Measurements from ENCODE around the gene VPS26C.
A peak's percentile ranks its signal among the peaks of the same experiment; 100 is the strongest.
"Not testable (repeated sequence)": the region's sequence is repeated elsewhere in the genome, so short reads cannot be mapped to it uniquely, and the experiment has no call there.

Gene VPS26C

GRCh38 chr21:37267269-37268185 lies at the start of gene VPS26C:
Gene VPS26C (minus strand): TSS chr21:37267334. CDS start chr21:37267294, 40 bp downstream.
- TF ChIP-seq CTCF (IDR thresholded peaks at IDR 0.05; ENCODE audit: insufficient read depth, low read depth, low read length, missing control alignments) = no peak
- DNase-seq (ENCODE audit: low read depth) = peak; percentile 100

GRCh38 chr21:37316072-37316471 lies 48.9 kb upstream of the VPS26C start:
- not testable (repeated sequence) for H3K4me3 ChIP-seq (ENCODE audit: low read length); DNase-seq (ENCODE audit: low read depth)

More at GRCh38 chr21:37267269-37268185, at the start of gene VPS26C:
- H3K4me3 ChIP-seq (ENCODE audit: low read length) = peak within 1 kb of the TSS; percentile 68

GRCh38 chr21:37300114-37300751 lies 33.1 kb upstream of the VPS26C start:
- no peak overlapping the region for H3K4me3 ChIP-seq (ENCODE audit: low read length)
- no peak for TF ChIP-seq CTCF (IDR thresholded peaks at IDR 0.05; ENCODE audit: insufficient read depth, low read depth, low read length, missing control alignments)
- no peak for DNase-seq (ENCODE audit: low read depth)

- TF ChIP-seq CTCF (IDR thresholded peaks at IDR 0.05; ENCODE audit: insufficient read depth, low read depth, low read length, missing control alignments) = no peak
- no peak for DNase-seq (ENCODE audit: low read depth)
- H3K4me3 ChIP-seq (ENCODE audit: low read length) = no peak overlapping the region
These were observed 30.2 kb upstream of the VPS26C start for GRCh38 chr21:37297364-37297763.

- no peak for DNase-seq (ENCODE audit: low read depth)
- H3K4me3 ChIP-seq (ENCODE audit: low read length) = no peak overlapping the region
- no peak for TF ChIP-seq CTCF (IDR thresholded peaks at IDR 0.05; ENCODE audit: insufficient read depth, low read depth, low read length, missing control alignments)
These were observed 27.5 kb upstream of the VPS26C start for GRCh38 chr21:37294679-37295078.

- no peak for DNase-seq (ENCODE audit: low read depth)
- no peak for TF ChIP-seq CTCF (IDR thresholded peaks at IDR 0.05; ENCODE audit: insufficient read depth, low read depth, low read length, missing control alignments)
- H3K4me3 ChIP-seq (ENCODE audit: low read length) = no peak overlapping the region
These were observed 25.8 kb upstream of the VPS26C start for GRCh38 chr21:37292941-37293340.

GRCh38 chr21:37292041-37292440 lies 24.9 kb upstream of the VPS26C start:
- no peak for TF ChIP-seq CTCF (IDR thresholded peaks at IDR 0.05; ENCODE audit: insufficient read depth, low read depth, low read length, missing control alignments)
- no peak for DNase-seq (ENCODE audit: low read depth)

GRCh38 chr21:37283191-37283710 lies 16.1 kb upstream of the VPS26C start:
- not testable (repeated sequence) for DNase-seq (ENCODE audit: low read depth)

More at GRCh38 chr21:37292041-37292440, 24.9 kb upstream of the VPS26C start:
- no peak overlapping the region for H3K4me3 ChIP-seq (ENCODE audit: low read length)

GRCh38 chr21:37282602-37283001 lies 15.5 kb upstream of the VPS26C start:
- DNase-seq (ENCODE audit: low read depth); H3K4me3 ChIP-seq (ENCODE audit: low read length): not testable (repeated sequence)

More at GRCh38 chr21:37283191-37283710, 16.1 kb upstream of the VPS26C start:
- H3K4me3 ChIP-seq (ENCODE audit: low read length) = not testable (repeated sequence)

All from epithelial cell of esophagus (primary cell).